GM20431 (cell line): ENCODE results near the gene SLC22A7.

Experiments used
- in situ Hi-C: fragments of 300-500 bp; cut with MseI, MboI; formaldehyde crosslinking; loops from one replicate; pipeline ENCODE4 v1.15.0; 2020; ENCODE audit warnings: low sequenced_read_pairs; ENCODE audit not compliant: unreplicated experiment

SLC22A7 gene, protein sequence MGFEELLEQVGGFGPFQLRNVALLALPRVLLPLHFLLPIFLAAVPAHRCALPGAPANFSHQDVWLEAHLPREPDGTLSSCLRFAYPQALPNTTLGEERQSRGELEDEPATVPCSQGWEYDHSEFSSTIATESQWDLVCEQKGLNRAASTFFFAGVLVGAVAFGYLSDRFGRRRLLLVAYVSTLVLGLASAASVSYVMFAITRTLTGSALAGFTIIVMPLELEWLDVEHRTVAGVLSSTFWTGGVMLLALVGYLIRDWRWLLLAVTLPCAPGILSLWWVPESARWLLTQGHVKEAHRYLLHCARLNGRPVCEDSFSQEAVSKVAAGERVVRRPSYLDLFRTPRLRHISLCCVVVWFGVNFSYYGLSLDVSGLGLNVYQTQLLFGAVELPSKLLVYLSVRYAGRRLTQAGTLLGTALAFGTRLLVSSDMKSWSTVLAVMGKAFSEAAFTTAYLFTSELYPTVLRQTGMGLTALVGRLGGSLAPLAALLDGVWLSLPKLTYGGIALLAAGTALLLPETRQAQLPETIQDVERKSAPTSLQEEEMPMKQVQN

DNA sequence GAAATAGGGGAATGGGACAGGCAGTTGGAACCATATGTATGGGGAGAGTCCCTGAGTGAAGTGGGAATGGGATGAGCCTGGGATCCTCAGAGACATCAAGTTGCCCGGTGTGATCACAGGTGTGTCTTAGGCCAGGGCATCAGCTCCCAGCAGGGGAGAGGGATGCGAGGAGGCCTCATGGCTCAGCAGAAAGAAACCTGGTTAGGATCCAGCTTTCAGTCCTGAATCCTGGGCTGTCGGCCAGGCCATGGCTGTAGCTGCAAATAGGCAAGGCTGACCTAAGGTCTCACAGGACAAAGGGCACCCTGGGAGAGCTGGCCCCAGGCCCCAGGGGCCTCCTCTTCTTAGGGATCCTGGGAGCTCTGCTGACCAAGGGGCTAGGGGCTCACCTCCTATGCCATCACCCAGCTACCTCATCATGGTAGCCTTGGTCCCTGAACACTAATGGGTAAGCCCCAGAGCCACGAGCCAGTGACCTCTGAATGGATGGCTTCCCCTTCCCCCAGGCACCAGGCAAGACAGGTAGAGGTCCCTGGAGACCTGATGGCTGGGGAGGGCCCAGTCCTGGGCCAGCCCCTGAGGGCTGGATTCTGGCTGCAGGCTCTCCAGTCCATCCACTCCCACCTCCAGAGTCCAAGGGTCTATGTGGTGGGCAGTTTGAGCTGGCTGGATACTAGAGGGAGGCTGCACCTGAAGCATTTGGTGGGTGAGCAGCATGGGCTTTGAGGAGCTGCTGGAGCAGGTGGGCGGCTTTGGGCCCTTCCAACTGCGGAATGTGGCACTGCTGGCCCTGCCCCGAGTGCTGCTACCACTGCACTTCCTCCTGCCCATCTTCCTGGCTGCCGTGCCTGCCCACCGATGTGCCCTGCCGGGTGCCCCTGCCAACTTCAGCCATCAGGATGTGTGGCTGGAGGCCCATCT lies at the start of gene SLC22A7:
SLC22A7 (plus strand) TSS at position 617 of the 921 bp plus-strand sequence; CDS start at position 716, 99 bp downstream.
- in situ Hi-C loops, result no loop called here

DNA sequence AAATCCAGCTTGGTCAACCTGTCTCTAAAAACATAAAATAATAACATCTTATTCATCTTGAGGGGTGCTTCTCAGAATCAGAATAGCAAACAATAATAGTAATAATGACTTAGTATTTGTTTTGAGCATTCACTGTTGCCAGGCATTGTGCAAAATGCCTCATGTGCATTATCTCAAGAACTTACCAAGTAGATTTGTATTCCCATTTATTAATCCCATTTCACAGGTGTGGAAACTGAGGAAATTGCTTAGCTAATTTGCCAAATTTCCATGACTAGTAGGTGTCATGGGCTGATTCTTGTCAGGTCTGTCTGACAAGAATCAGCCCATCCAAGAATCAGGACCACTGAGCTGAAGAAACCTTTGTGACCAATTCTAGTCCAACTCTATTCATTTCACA lies 49.3 kb upstream of the SLC22A7 start:
- in situ Hi-C loops, result no loop called here

GRCh38 chr6:43250992-43251373 lies 47.1 kb upstream of the SLC22A7 start:
- in situ Hi-C loops, result no loop called here

GRCh38 chr6:43253401-43253800 lies 44.7 kb upstream of the SLC22A7 start:
- in situ Hi-C loops, result no loop called here

DNA sequence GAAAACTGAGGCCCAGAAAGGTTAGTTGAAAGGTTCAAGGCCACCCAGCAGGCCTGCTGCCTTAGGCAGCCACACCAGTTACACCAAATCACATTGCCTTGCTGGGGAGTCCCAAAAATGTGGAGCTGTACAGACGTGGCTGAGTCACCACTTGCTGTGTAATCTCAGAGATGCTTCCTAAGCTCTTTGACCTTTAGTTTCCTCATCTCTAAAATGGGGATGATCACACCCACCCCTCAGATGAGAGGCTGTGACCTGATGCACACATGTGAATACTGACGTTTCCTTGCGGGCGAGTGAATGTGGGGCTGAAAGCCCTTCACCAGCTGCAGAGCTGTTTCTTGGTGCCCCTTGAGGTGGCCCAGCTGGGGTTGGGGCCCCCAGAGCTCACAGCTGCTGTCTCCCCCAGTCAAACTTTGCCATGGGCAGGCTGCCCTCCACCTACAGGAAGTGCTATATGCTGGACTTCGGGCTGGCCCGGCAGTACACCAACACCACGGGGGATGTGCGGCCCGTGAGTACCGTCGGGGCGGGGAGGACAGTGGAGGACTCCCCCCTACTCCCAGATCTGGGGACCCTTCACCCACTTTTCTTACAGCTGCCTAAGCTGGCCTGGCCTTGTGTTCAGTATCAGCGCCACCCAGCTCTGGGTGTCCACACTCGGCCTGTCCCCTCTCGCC lies 43.8 kb upstream of the SLC22A7 start:
- in situ Hi-C loops, result no loop called here

DNA sequence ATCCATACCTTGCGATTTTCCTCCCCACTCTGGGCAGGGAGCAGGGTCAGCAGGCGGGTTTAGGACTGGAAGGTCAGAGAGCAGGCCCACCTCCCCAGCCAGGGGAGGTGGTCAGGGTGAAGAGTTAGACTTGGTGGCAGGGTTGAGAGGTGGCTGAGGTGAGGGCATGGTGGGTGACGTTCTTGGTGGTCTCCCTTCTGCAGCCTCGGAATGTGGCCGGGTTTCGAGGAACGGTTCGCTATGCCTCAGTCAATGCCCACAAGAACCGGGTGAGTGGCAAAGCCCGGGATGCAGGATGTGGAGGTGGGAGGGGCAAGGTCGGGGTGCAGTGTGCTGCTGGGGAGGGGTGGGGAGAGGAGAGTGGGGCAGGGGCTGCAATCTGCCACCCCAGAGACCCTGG lies 43.2 kb upstream of the SLC22A7 start:
- in situ Hi-C loops, result no loop called here

DNA sequence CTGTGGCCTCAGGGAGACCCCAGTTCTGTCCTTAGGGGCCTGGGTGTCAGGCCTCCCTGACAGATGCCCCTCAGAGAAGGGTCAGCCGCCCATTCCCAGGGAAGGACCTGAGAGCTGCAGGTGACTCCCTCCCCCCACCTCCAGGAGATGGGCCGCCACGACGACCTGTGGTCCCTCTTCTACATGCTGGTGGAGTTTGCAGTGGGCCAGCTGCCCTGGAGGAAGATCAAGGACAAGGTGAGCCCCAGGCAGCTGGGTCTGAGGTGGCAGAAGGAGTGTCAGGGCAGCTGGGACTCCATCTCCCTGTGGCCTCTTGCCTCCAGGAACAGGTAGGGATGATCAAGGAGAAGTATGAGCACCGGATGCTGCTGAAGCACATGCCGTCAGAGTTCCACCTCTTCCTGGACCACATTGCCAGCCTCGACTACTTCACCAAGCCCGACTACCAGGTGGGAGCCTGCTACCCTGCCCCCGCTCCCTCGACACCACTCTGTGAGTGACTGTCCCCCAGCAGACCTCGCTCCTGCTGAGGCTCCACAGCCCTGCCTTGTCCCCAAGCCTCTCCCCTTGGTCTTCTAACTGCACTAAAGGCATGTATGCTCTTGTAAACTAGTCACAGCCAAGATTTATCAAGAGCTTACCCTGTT lies 42.5 kb upstream of the SLC22A7 start:
- in situ Hi-C loops, result no loop called here

GRCh38 chr6:43256670-43257366 lies 41.2 kb upstream of the SLC22A7 start:
- in situ Hi-C loops, result no loop called here

DNA sequence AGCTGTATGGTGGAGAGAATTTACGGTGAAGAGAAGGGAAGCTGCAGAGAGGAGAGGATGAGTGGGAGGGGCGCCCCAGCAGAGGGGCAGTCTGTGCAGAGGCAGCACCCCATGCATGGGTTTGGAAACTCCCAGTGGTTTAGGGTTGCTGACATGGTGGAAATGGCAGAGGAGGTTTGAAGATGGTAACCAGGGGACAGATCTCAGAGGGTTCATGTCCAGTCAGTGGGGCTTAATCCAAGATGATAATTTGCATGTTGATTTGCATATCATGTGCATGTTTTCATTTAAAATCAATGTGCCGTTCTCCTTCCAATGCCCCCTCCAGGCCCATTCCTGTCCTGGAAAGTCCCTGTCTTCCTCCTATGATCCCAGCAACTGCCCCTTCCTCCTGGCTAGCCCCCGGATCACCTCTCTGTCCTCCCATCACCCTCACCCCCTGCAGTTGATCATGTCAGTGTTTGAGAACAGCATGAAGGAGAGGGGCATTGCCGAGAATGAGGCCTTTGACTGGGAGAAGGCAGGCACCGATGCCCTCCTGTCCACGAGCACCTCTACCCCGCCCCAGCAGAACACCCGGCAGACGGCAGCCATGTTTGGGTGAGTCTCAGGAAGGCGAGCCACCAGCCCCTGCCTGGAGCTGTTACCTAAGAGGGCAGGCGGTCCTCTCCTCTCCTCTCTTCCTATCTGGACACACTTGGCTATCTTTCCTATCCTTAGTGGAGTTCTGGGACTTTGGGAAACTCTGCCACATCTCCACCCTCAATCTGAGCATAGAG lies 40.5 kb upstream of the SLC22A7 start:
- in situ Hi-C loops, result no loop called here

DNA sequence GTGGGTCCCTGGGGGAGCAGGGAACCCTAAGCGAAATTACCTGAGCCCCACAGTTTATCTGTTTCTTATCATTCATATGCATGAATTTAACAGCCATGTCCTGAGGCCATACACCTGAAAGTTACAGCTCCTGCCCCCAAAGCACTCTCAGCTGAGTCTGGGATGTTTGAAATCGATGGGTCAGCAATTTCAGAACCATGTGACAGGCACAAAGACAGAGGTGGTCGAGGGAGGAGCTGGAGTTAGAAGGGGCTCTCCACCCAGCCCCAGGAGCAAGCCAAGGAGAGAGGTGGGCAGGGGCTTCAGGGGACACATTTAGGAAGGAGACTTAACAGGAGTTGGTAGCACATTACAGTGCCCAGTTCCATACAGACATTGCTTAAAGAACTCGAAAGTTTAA lies 39.9 kb upstream of the SLC22A7 start:
- in situ Hi-C loops, result no loop called here

DNA sequence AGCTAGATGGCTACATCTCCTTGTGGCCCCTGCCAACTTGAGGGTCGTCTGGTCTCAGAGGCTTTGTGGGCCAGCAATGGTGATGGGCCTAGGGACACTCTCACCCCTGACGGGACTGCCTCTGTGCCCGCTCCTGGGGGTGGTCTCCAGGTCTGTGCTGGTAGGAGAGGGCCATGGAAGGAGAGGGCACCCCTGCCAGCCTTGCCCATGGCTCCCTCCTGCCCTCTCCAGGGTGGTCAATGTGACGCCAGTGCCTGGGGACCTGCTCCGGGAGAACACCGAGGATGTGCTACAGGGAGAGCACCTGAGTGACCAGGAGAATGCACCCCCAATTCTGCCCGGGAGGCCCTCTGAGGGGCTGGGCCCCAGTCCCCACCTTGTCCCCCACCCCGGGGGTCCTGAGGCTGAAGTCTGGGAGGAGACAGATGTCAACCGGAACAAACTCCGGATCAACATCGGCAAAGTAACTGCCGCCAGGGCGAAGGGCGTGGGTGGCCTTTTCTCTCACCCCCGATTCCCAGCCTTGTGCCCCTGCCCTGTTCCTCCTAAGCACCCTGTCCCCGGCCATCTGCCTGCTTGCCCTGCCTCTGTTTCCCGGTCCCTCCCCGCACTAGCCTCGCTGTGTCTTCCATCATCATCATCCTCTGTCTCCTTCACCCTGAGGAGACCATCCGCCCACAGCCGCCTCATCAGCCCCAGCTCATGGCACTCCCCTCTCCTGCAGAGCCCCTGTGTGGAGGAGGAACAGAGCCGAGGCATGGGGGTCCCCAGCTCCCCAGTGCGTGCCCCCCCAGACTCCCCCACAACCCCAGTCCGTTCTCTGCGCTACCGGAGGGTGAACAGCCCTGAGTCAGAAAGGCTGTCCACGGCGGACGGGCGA lies 39.0 kb upstream of the SLC22A7 start:
- in situ Hi-C loops, result no loop called here

- in situ Hi-C loops, result loop anchor here (10.0 kb wide), 1 partner anchor 144 kb away; no protein-coding TSS in a partner anchor
These were observed 37.3 kb upstream of the SLC22A7 start for GRCh38 chr6:43260791-43261190.

- in situ Hi-C loops, result loop anchor here (10.0 kb wide), 1 partner anchor 144 kb away; no protein-coding TSS in a partner anchor
These were observed 36.9 kb upstream of the SLC22A7 start for GRCh38 chr6:43261198-43261597.

DNA sequence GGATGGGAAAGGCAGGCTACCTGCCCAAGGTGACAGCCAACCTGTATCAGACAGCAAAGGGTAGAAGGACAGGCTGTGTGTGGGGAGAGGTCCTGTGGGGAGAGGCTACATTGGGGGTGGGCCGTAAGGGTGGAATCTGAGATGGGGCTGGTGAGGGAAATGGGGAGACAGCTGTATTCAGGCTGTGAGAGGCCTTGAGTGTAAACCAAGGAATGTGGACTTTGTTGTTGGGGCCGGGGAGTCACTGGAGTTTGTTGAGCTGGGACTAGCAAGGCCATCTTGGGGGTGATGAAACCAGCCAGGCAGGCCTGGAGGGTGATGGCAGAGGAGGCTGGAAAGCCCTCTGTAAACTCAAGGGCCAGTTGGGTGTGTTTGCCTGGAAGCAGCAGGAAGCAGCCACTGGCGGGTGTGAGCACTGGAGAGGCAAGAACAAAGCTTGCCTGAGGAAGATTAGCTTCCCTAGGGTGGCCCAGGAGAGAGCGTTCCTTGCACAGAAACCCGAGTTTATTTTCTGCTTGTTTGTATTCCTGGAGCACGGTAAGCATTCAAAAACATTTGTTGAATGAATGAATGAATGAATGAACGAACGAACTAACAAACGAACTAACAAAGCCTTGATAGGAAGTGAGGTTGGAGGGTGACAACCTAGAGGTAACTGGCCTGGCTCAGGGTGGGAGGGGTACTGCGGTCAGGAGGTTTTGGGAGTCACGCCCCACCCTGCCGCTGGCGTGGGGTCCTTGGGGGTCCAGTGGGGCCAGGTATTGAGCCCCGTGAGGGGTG lies 35.9 kb upstream of the SLC22A7 start:
- in situ Hi-C loops, result loop anchor here (10.0 kb wide), 1 partner anchor 143 kb away; no protein-coding TSS in a partner anchor

DNA sequence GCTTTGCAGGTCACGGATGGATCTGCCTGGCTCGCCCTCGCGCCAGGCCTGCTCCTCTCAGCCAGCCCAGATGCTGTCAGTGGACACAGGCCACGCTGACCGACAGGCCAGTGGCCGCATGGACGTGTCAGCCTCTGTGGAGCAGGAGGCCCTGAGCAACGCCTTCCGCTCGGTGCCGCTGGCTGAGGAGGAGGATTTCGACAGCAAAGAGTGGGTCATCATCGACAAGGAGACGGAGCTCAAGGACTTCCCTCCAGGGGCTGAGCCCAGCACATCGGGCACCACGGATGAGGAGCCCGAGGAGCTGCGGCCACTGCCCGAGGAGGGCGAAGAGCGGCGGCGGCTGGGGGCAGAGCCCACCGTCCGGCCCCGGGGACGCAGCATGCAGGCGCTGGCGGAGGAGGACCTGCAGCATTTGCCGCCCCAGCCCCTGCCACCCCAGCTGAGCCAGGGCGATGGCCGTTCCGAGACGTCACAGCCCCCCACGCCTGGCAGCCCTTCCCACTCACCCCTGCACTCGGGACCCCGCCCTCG lies 35.2 kb upstream of the SLC22A7 start:
- in situ Hi-C loops, result loop anchor here (10.0 kb wide), 1 partner anchor 142 kb away; no protein-coding TSS in a partner anchor
